HG03159 (cell line): Measurements from ENCODE around the gene MAP3K12.
A peak's percentile ranks its signal among the peaks of the same experiment; 100 is the strongest.
"Not testable (repeated sequence)": the region's sequence is repeated elsewhere in the genome, so short reads cannot be mapped to it uniquely, and the experiment has no call there.

ENCODE experiments used
- ATAC-seq: cut with Tn5 transposase; IDR thresholded peaks from one replicate; pipeline ENCODE4 v1.9.1; 2021; ENCODE audit warnings: mild to moderate bottlenecking, moderate library complexity; ENCODE audit not compliant: unreplicated experiment

The MAP3K12 gene

DNA sequence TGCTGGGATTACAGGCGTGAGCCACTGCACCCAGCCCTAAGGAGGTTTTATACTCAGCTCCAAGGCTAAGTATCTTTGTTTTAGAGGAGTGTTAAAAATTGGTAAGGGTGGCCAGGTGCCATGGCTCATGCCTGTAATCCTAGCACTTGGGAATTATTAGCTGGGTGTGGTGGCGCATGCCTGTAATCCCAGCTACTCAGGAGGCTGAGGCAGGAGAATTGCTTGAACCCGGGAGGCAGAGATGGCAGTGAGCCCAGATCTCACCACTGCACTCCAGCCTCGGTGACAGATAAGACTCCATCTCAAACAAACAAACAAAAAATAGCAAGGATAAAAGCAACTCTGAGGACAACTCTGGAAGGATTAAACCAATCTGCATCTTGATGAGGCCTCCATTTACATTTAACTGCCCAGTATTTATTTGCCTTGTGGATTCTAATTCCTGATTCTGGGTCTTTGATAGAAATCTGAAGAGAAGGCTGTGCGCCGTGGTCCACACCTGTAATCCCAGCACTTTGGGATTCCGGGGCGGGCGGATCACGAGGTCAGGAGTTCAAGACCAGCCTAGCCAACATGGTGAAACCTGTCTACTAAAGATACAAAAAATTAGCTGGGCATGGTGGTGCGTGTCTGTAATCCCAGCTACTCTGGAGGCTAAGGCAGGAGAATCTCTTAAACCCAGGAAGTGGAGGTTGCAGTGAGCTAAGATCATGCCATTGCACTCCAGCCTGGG, 54.5 kb downstream of the MAP3K12 start:
- ATAC-seq: not testable (repeated sequence)

GRCh38 chr12:53443955-53444354, 55.3 kb downstream of the MAP3K12 start:
- ATAC-seq: no peak

GRCh38 chr12:53441040-53441833, 58.0 kb downstream of the MAP3K12 start, which contains the start of gene PRR13:
PRR13 (plus strand) TSS chr12:53441734; CDS start chr12:53442715, 981 bp downstream.
- ATAC-seq: peak; percentile 97

- ATAC-seq: not testable (repeated sequence)
These were observed 59.7 kb downstream of the MAP3K12 start for GRCh38 chr12:53439582-53439981.

- ATAC-seq: not testable (repeated sequence)
These were observed 63.9 kb downstream of the MAP3K12 start for GRCh38 chr12:53435326-53435725.

GRCh38 chr12:53431187-53431586, 68.1 kb downstream of the MAP3K12 start:
- no peak for ATAC-seq

- ATAC-seq: no peak
These were observed 69.1 kb downstream of the MAP3K12 start for GRCh38 chr12:53430116-53430515.
